Measurements from ENCODE around the gene PTAFR. TPM values are rescaled to one million over a fixed set of nuclear protein-coding genes. Genes with fewer than 3 reads are reported as not detected.
A peak's percentile ranks its signal among the peaks of the same experiment; 100 is the strongest.

Gene PTAFR
- total and polyA plus RNA-seq, 2 of the 8 experiments (the other 6 are each of a cell fraction or from before 2014, with no cell fraction given), result 1.2 to 4.9 TPM

- ChIA-PET POLR2A (ENCODE audit: partially characterized antibody) (no interaction called here), CTCF (ENCODE audit: partially characterized antibody) (no interaction called here)
- WGBS, 2 experiments (ENCODE audit: extremely low coverage in 1 of 2, insufficient coverage in 1 of 2, insufficient read length in 1 of 2, insufficient replicate concordance in 2 of 2, low coverage in 1 of 2, low lambda C conversion rate in 2 of 2, missing lambda C conversion rate in 1 of 2), result 92% methylated on average over 3 of the region's 3 CpGs; no CpG with 5 or more reads in 1 of the 2 experiments
- no peak for DNase-seq (ENCODE audit: low read depth in 1 of 2, low spot score in 2 of 2)
- Histone ChIP-seq H3K23ac (ENCODE audit: insufficient read length) (no peak overlapping the region), H2AFZ (ENCODE audit: low read length) (no peak overlapping the region), H4K8ac (ENCODE audit: extremely low read depth, insufficient read depth, low read length) (no peak overlapping the region), H3K36me3 (ENCODE audit: control insufficient read depth in 2 of 4, insufficient read depth in 4 of 4, low read length in 3 of 4) (no peaks in the 10 kb centered on the region), H3K4me2 (ENCODE audit: insufficient read depth in 1 of 2, low read depth in 2 of 2, low read length in 2 of 2) (no peak overlapping the region), H3K4me1 (replicated peaks in 1 of 4; ENCODE audit: control insufficient read depth in 3 of 4, insufficient read depth in 4 of 4, low read length in 3 of 4) (peaks cover 7 to 16% (median 12%) of the 10 kb centered on the region in 4 experiments; a peak in 5 of 7 replicates), H3K23me2 (ENCODE audit: low read depth, low read length) (peaks cover 5% of the 10 kb centered on the region; the same call in 1 of the 2 replicates), H3K27me3 (replicated peaks in 1 of 4; ENCODE audit: control insufficient read depth in 3 of 4, extremely low read depth in 1 of 4, insufficient read depth in 3 of 4, low read length in 3 of 4) (no peaks in the 10 kb centered on the region), H3K79me2 (ENCODE audit: control insufficient read depth in 1 of 2, insufficient read depth in 2 of 2, low read length in 2 of 2) (no peaks in the 10 kb centered on the region), H2AK5ac (ENCODE audit: low read depth, low read length) (no peak overlapping the region), H3K27ac (ENCODE audit: low read depth, low read length) (no peak overlapping the region), H4K5ac (ENCODE audit: insufficient read length, low read depth, low read length) (no peak overlapping the region), H3K4ac (replicated peaks; ENCODE audit: insufficient read length, low read depth, low read length) (no peak overlapping the region), H3K9ac (replicated peaks in 1 of 4; ENCODE audit: extremely low read depth in 1 of 4, low read depth in 3 of 4, low read length in 3 of 4) (no peak overlapping the region), H2BK120ac (replicated peaks; ENCODE audit: low read depth, low read length) (no peak overlapping the region), H3K56ac (replicated peaks; ENCODE audit: insufficient read length, low read depth, low read length) (no peak overlapping the region), H2BK15ac (ENCODE audit: low read length) (no peak overlapping the region), H3K18ac (ENCODE audit: extremely low read depth, low read length) (no peak overlapping the region), H4K20me1 (replicated peaks in 1 of 2; ENCODE audit: control insufficient read depth in 1 of 2, insufficient read depth in 2 of 2, low read length in 2 of 2) (no peaks in the 10 kb centered on the region), H2BK12ac (ENCODE audit: low read depth, low read length) (no peak overlapping the region), H3K14ac (ENCODE audit: insufficient read length) (no peak overlapping the region), H3K4me3 (ENCODE audit: extremely low read depth in 1 of 4, insufficient read depth in 2 of 4, low read depth in 3 of 4, low read length in 4 of 4) (no peak overlapping the region), H2BK5ac (ENCODE audit: low read depth, low read length) (peak overlapping the region; percentile 35; the same call in 1 of the 2 replicates), H3K79me1 (ENCODE audit: low read depth, low read length) (no peaks in the 10 kb centered on the region; the same call in 1 of the 2 replicates), H3K9me3 (ENCODE audit: insufficient read depth in 2 of 2, low read depth in 1 of 2, low read length in 1 of 2) (no peaks in the 10 kb centered on the region), H2BK20ac (ENCODE audit: low read length) (no peak overlapping the region), H4K91ac (replicated peaks; ENCODE audit: insufficient read length, low read length) (no peak overlapping the region)
- no peak for FAIRE-seq
- TF ChIP-seq ASH2L (IDR thresholded peaks at IDR 0.05; ENCODE audit: low read length), result no peak
- no peak for TF ChIP-seq E2F6 (IDR thresholded peaks at IDR 0.05)
- no peak for TF ChIP-seq CHD1 (IDR thresholded peaks at IDR 0.05; ENCODE audit: low read depth, low read length)
- no peak for TF ChIP-seq BCL11A (IDR thresholded peaks at IDR 0.05; ENCODE audit: low read depth in 2 of 2, low read length in 2 of 2)
- no peak for TF ChIP-seq EZH2 (IDR thresholded peaks at IDR 0.05; ENCODE audit: low read depth, low read length, severe bottlenecking)
- TF ChIP-seq SP2 (IDR thresholded peaks at IDR 0.05; ENCODE audit: low read length), result no peak
- no peak for TF ChIP-seq POLR2AphosphoS5 (IDR thresholded peaks at IDR 0.05; ENCODE audit: low read depth, low read length)
- no peak for TF ChIP-seq PHF8 (conservative IDR thresholded peaks at IDR 0.05; ENCODE audit: low read depth, low read length)
- TF ChIP-seq CEBPB (IDR thresholded peaks at IDR 0.05; ENCODE audit: low read depth, low read length), result no peak
- no peak for TF ChIP-seq RAD21 (IDR thresholded peaks at IDR 0.05 in 1 of 2, conservative IDR thresholded peaks at IDR 0.05 in 1 of 2; ENCODE audit: low read depth in 2 of 2, low read length in 2 of 2)
- no peak for TF ChIP-seq HDAC6 (IDR thresholded peaks at IDR 0.05; ENCODE audit: low read depth, low read length)
- no peak for TF ChIP-seq CREB1 (IDR thresholded peaks at IDR 0.05)
- no peak for TF ChIP-seq RXRA (IDR thresholded peaks at IDR 0.05; ENCODE audit: insufficient read depth, low read depth, low read length)
Measured at GRCh38 chr1:28190337-28190979, 14.0 kb upstream of the PTAFR start.
